ENCODE results near the gene PKHD1. TPM values are rescaled to one million over a fixed set of nuclear protein-coding genes. Genes with fewer than 3 reads are reported as not detected.

PKHD1 gene
- total and polyA plus RNA-seq, 2 experiments from 2014 or later: 0.47 to 3.3 TPM

GRCh38 chr6:52020945-52021570, 66.4 kb downstream of the PKHD1 start:
- no peaks in the 10 kb centered on the region for H4K20me1 ChIP-seq (ENCODE audit: insufficient read depth, poor library complexity, severe bottlenecking)
- TF ChIP-seq EZH2phosphoT487 (IDR thresholded peaks at IDR 0.05; ENCODE audit: low read depth, severe bottlenecking, unreplicated experiment): no peak
- no peak for TF ChIP-seq EZH2 (IDR thresholded peaks at IDR 0.05; ENCODE audit: borderline replicate concordance)
- TF ChIP-seq CTCF (IDR thresholded peaks at IDR 0.05; ENCODE audit: poor library complexity): peak; percentile 89
- H3K79me2 ChIP-seq: no peaks in the 10 kb centered on the region
- WGBS (ENCODE audit: low lambda C conversion rate, missing lambda C conversion rate): 84% methylated on average over 2 of the region's 2 CpGs
- peaks cover 15% of the 10 kb centered on the region for H3K4me1 ChIP-seq (ENCODE audit: insufficient read depth)
- H2AFZ ChIP-seq: no peak overlapping the region
- no peak overlapping the region for H3K4me2 ChIP-seq
- H3K9me2 ChIP-seq (replicated peaks; ENCODE audit: insufficient read depth): no peaks in the 10 kb centered on the region
- peak; percentile 49 for DNase-seq (ENCODE audit: low spot score)
- H3K4me3 ChIP-seq: no peak overlapping the region
- no peak overlapping the region for H3K27ac ChIP-seq
- H3K27me3 ChIP-seq: no peaks in the 10 kb centered on the region
- no peaks in the 10 kb centered on the region for H3K9me3 ChIP-seq (ENCODE audit: low read depth)
- no peaks in the 10 kb centered on the region for H3K36me3 ChIP-seq (replicated peaks; ENCODE audit: insufficient read depth, low read depth)

- no peak for TF ChIP-seq CTCF (IDR thresholded peaks at IDR 0.05; ENCODE audit: poor library complexity)
- no peak for TF ChIP-seq EZH2phosphoT487 (IDR thresholded peaks at IDR 0.05; ENCODE audit: low read depth, severe bottlenecking, unreplicated experiment)
- no peak for TF ChIP-seq EZH2 (IDR thresholded peaks at IDR 0.05; ENCODE audit: borderline replicate concordance)
- peak overlapping the region; percentile 22 for H3K4me2 ChIP-seq
- no peaks in the 10 kb centered on the region for H3K9me3 ChIP-seq (ENCODE audit: low read depth)
- no peak overlapping the region for H3K4me3 ChIP-seq
- H3K4me1 ChIP-seq (ENCODE audit: insufficient read depth): peaks cover 15% of the 10 kb centered on the region
- no peaks in the 10 kb centered on the region for H3K36me3 ChIP-seq (replicated peaks; ENCODE audit: insufficient read depth, low read depth)
- no peaks in the 10 kb centered on the region for H3K27me3 ChIP-seq
- 36% methylated on average over 5 of the region's 5 CpGs for WGBS (ENCODE audit: low lambda C conversion rate, missing lambda C conversion rate)
- DNase-seq (ENCODE audit: low spot score): no peak
- H3K79me2 ChIP-seq: no peaks in the 10 kb centered on the region
- no peak overlapping the region for H2AFZ ChIP-seq
- no peaks in the 10 kb centered on the region for H4K20me1 ChIP-seq (ENCODE audit: insufficient read depth, poor library complexity, severe bottlenecking)
- H3K9me2 ChIP-seq (replicated peaks; ENCODE audit: insufficient read depth): no peaks in the 10 kb centered on the region
- H3K27ac ChIP-seq: no peak overlapping the region
Observed at GRCh38 chr6:52019881-52020280, 67.5 kb downstream of the PKHD1 start.

GRCh38 chr6:52019092-52019491, 68.3 kb downstream of the PKHD1 start:
- Histone ChIP-seq H3K9me3 (ENCODE audit: low read depth) (no peaks in the 10 kb centered on the region), H2AFZ (no peak overlapping the region), H3K9me2 (replicated peaks; ENCODE audit: insufficient read depth) (no peaks in the 10 kb centered on the region), H3K79me2 (no peaks in the 10 kb centered on the region), H3K27ac (no peak overlapping the region), H3K36me3 (replicated peaks; ENCODE audit: insufficient read depth, low read depth) (no peaks in the 10 kb centered on the region), H4K20me1 (ENCODE audit: insufficient read depth, poor library complexity, severe bottlenecking) (no peaks in the 10 kb centered on the region), H3K27me3 (no peaks in the 10 kb centered on the region), H3K4me2 (no peak overlapping the region), H3K4me3 (no peak overlapping the region), H3K4me1 (ENCODE audit: insufficient read depth) (peaks cover 15% of the 10 kb centered on the region)
- no peak for DNase-seq (ENCODE audit: low spot score)
- TF ChIP-seq CTCF (IDR thresholded peaks at IDR 0.05; ENCODE audit: poor library complexity) (no peak), EZH2phosphoT487 (IDR thresholded peaks at IDR 0.05; ENCODE audit: low read depth, severe bottlenecking, unreplicated experiment) (no peak), EZH2 (IDR thresholded peaks at IDR 0.05; ENCODE audit: borderline replicate concordance) (no peak)
- 50% methylated on average over 3 of the region's 3 CpGs for WGBS (ENCODE audit: low lambda C conversion rate, missing lambda C conversion rate)

Measured in hepatocyte (in vitro differentiated cells).